Activated CD8-positive, alpha-beta memory T cell treated with anti-CD3 and anti-CD28 coated beads, Interleukin-2, amount 50 U/mL, for 24 hours (primary cell): Measurements from ENCODE around the gene FYN.
"Not testable (repeated sequence)": the region's sequence is repeated elsewhere in the genome, so short reads cannot be mapped to it uniquely, and the experiment has no call there.

Experiments
- DNase-seq: peaks from one replicate; pipeline ENCODE4 v3.0.0-alpha.2; 2020; ENCODE audit errors: extremely low read depth

Gene FYN

GRCh38 chr6:111873178-111874024 lies at the start of gene FYN:
FYN (minus strand) TSS chr6:111873452; CDS start chr6:111720051, 153,401 bp downstream.
- DNase-seq, result peak; percentile 96

DNA sequence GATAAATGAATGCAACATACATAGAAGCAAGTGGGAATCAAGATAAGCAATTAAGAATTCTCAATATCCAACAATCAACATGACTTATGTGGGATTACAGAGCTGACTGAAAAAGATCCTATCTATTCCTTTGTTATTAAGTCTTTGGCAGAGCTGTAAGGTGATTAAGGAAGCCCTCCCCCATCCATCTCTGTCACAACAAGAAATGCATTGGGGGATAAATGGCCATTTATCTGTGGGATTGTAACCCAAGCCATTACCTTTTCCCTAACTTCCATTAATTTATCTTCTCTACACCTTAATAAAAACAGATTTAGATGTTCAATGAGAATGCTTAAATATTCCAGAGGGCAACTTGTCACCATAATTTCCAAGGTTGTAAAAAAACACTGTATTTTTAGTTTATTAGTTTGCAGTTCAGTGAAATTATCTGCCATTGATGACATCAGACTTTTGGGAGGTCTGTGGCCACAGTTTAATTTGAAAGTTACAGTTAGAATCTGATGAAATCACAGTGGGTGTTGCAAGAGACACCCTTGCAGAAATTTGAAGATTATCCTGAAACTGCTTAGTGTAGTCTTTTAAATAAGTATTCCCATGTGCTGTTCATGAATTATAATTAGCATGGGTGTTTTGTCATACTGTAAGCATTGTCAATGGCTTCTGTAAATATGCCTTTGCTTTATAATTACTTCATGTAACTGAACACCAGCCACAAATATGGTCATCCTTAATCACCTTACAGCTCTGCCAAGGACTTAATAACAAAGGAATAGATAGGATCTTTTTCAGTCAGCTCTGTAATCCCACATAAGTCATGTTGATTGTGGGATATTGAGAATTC lies 49.4 kb upstream of the FYN start:
- DNase-seq, result no peak

DNA sequence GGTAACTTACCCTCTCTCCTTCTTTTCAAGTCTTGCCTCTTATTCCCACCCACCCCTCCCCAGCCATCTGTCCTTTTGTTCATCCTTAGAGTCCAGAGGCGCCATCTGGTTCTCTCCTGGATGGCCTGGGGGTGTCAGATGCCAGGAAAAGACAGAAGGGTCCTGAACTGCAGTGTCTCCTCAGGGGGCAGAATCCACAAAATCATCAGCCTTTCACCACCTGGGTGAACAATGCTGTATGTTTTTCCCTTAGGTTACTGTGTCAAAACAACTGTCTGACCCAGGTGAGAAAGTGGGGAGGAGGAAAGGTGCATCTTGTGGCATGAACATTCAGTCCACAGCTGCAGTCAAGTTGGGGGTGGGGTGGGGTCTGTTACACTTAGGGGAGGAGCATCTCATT lies 47.9 kb upstream of the FYN start:
- no peak for DNase-seq

DNA sequence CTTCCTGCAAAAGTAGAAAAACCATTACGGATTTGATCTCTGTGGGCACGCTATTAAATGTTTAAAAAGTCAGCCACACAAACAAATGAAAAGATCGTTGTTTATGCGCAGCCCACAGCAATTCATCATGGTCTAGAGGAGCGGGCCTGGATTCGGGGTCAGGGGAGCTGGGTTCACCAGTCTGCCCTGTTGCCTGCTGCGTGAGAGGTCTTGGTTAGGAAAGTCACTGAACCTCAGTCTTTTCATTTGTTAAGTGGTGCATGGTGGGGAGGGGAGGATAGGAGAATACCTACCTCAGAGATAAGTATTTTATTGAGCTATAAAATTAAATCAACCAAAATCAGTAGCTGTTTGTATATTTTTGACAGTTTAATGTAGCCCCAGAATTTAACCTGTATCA lies 47.3 kb upstream of the FYN start:
- DNase-seq, result no peak

GRCh38 chr6:111918825-111919224 lies 45.6 kb upstream of the FYN start:
- DNase-seq, result no peak

DNA sequence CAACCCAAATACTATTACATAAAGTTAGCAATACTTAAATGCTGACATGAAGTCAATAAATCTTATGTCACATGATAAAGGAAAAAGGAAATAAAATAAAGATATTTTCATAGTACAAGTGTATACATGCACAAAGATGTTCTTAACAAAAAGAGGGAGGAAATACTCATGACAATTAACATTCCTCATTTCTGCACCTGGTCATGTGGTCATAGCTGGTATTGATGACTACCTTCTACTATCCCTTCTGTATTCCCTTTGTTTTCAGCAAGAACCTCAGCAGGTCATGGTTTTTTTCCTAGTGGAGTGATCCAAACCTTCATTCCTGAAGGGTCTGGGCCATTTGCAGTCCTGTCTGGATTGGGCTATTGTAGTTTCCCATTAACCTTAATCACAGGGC lies 43.5 kb upstream of the FYN start:
- no peak for DNase-seq

- no peak for DNase-seq
These were observed 41.4 kb upstream of the FYN start for GRCh38 chr6:111914617-111915016.

DNA sequence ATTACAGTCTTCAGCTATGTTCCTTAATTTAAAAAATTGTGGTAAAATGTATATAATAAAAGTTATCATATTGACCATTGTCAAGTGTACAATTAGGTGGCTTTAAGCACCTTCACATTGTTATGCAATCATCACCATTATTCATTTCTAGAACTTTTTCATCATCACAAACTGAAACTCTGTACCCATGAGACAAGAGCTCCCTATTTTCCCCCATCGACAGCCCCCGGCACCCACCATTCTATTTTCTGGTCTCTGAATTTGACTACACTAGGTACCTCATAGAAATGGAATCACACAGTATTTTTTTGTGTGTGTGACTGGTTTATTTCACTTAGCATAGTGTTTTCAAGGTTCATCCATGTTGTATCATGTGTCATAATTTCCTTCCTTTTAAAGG lies 39.7 kb upstream of the FYN start:
- DNase-seq, result no peak

GRCh38 chr6:111911428-111911827 lies 38.2 kb upstream of the FYN start:
- DNase-seq, result no peak

DNA sequence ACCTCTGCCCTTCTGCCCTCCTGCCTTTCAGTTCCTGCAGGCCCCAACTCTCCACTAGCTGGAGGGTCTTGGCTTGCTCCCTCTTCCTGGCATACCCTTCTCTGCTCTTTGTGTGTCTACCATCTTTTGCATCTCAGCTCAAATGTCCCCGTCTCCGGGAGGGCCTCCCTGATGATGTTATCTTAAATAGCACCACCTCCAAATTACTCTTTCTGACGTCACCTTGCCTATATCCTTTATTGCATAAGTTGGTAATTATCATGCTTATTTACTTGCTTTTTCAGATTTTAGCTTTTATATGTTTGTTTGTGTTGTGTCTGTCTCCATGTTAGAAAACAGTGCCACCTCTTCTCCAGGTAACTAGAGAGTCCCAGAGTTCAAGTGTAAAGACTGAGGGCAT lies 36.0 kb upstream of the FYN start:
- DNase-seq, result no peak

DNA sequence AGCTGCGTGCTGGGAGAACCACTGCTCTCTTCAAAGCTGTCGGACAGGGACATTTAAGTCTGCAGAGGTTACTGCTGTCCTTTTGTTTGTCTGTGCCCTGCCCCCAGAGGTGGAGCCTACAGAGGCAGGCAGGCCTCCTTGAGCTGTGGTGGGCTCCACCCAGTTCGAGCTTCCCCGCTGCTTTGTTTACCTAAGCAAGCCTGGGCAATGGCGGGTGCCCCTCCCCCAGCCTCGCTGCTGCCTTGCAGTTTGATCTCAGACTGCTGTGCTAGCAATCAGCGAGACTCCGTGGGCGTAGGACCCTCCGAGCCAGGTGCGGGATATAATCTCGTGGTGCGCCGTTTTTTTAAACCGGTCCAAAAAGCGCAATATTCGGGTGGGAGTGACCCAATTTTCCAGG lies 35.1 kb upstream of the FYN start:
- not testable (repeated sequence) for DNase-seq

DNA sequence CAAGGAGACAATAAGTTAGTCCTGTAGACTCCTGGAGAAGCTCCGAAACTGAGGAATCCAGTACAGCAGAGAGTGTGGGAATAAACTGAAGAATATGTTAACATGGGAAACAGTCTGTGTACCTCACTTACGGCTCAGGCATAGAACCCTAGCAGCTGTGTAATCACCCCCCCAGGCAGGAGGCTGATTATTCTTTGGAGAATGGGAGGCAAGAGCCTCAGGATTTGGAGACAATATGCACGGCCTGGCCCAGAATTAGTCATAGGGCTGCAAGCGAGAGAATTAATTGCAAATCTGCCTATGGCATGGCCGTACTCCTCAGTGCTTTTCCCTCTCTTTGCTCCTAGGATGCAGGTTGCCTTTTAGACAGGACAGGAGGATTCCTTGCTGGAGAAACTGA lies 27.5 kb upstream of the FYN start:
- no peak for DNase-seq

DNA sequence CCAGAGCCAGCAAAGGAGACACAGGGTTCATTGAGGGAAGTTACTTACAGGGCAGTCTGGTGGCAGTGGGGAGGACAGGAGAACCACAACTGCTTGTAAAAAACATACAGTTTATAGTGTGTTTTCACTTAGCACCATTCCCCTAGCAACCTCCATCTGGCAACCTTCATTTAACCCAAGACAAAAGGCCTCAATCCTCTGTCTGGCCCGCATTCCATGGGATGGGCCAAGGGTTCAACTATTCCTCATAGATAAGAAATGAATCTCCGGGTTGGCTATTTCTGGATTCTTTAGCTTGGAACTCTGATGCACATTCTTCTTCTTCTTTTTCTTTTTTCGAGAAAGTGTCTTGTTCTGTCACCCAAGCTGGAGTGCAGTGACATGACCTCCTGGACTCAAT lies 26.3 kb upstream of the FYN start:
- no peak for DNase-seq

- no peak for DNase-seq
These were observed 25.2 kb upstream of the FYN start for GRCh38 chr6:111898452-111898851.

GRCh38 chr6:111894951-111895350 lies 21.7 kb upstream of the FYN start:
- DNase-seq, result no peak

- DNase-seq, result no peak
These were observed 21.0 kb upstream of the FYN start for GRCh38 chr6:111894272-111894671.

- DNase-seq, result no peak
These were observed 19.2 kb upstream of the FYN start for GRCh38 chr6:111892431-111892830.

GRCh38 chr6:111890988-111891387 lies 17.7 kb upstream of the FYN start:
- no peak for DNase-seq

DNA sequence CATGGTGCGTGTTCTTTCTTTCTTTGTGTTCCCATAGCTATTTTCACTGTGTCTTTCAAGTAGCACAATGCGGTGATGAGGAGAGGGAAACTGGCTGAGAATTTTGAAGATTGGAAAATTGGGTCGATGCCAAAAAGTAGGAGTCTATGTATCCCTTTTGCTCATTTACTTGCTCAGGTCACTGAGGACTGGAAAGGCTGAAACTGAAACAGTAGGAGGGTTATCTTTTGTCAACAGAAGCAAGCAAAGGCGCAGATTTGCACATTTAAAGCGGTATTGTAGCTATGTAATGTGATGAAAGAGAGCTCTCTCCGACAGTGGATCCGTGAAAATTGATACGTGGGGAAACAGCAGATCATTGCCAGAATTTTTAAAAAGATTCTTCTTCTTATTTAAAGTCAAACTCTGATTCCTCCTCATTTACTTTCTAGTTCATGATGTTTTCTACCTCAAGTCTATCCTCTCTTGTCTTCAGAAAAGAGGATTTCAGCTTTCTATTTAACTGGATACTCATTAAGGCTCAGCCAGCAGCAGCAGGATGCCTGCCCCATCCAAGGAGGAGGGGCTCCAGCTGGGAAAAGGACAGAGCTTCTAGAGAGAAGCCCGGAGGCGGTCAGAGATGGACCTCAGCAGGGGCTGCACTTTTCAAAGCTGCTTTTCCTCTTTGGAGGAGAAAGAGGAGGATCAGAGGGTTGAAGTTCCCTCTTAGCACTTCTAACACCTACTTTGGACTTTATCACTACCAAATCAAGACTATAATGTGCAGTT lies 15.9 kb upstream of the FYN start:
- no peak for DNase-seq

- DNase-seq, result not testable (repeated sequence)
These were observed 13.5 kb upstream of the FYN start for GRCh38 chr6:111886793-111887192.

DNA sequence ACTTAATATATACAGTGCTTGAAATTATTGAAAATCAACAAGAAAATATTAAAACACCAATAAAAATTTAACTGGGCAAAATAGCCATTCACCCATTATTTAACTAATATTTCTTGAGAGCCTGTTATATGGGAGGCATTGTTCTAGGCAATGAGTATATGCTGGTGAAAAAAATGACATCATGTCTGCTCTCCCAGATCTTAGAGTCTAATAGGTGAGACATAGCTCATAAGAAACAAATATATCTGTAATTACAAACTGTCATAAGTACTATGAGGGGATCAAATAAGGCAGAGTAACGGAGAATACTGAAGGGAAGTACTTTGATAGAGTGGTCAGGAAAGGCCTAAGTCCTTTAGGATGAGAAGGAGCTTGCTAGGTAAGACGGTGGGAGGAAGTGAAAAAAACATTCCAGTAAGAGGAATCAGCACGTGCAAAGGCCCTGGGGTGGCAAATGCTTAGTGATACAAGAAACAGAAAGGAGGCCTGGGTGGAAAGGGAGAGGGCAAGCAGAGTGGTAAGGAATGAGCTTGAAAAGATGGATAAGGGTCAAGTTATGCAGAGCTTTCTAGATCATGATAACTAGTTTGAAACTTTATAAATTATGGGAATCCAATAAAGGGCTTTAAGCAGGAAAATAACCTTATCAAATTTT lies 12.2 kb upstream of the FYN start:
- DNase-seq, result no peak

GRCh38 chr6:111884068-111884467 lies 10.8 kb upstream of the FYN start:
- DNase-seq, result no peak
